GM19324 (cell line): ENCODE results near the gene GAS6.

Experiments used
- ATAC-seq: cut with Tn5 transposase; IDR thresholded peaks from one replicate; pipeline ENCODE4 v1.9.1; 2021; ENCODE audit warnings: mild to moderate bottlenecking, moderate library complexity; ENCODE audit not compliant: unreplicated experiment, low FRiP score

GAS6 gene

DNA sequence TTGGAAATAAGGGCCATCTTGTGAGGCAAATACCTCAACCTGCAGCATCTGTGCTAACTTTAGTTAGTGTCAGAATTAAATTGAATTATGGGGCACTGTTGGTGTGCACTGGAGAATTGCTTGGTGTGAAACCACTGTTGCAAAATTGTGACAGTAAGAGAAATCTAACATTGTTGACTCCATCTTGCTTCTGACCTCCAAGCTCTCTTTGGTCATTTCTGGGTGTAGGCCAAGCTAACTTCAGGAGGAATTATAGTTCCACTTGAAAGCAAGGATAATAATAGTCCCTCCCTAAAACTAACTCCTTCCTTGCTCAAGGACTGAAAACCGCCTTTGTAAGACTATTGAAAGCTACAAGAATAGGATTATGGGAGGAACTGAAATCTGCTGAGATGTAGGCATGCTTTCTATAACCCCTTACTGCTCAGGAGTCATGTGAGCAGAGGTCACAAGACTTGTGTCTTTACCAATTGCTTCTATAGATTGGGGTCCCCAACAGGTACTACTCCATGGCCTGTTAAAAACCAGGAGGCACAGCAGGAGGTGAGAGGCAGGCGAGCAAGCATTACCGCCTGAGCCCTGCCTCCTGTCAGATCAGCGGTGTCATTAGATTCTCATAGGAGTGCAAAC, 24.9 kb upstream of the GAS6 start:
- ATAC-seq, result no peak

- no peak for ATAC-seq
Measured at GRCh38 chr13:113887700-113888201, 23.9 kb upstream of the GAS6 start.

DNA sequence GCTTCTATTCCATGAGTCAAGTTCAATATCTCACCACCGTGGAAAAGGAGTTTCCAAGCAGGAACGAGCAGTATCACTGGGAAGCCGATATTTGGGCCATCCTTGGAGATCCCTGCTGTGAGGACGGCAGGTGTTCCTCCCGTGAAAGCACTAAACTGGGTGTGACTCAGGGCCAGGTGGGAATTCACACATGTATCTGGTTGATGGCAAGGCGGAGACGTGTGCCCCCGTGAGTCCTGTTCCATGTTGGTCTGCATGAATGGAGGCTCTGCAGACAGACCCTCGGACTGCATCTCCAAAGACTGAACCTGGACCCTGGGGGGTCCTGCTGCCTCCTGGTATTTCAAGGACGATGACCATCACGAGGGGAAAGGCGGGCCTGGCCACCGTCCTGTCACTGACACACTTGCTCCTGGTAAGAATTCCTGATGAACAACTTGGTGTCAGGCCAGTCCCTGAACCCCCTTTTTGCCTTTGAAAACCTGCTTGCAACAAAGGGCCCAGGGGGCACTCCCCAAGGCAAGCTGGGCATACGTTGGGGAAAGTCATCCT, 22.8 kb upstream of the GAS6 start:
- no peak for ATAC-seq

GRCh38 chr13:113884821-113885220, 20.9 kb upstream of the GAS6 start:
- ATAC-seq, result no peak

DNA sequence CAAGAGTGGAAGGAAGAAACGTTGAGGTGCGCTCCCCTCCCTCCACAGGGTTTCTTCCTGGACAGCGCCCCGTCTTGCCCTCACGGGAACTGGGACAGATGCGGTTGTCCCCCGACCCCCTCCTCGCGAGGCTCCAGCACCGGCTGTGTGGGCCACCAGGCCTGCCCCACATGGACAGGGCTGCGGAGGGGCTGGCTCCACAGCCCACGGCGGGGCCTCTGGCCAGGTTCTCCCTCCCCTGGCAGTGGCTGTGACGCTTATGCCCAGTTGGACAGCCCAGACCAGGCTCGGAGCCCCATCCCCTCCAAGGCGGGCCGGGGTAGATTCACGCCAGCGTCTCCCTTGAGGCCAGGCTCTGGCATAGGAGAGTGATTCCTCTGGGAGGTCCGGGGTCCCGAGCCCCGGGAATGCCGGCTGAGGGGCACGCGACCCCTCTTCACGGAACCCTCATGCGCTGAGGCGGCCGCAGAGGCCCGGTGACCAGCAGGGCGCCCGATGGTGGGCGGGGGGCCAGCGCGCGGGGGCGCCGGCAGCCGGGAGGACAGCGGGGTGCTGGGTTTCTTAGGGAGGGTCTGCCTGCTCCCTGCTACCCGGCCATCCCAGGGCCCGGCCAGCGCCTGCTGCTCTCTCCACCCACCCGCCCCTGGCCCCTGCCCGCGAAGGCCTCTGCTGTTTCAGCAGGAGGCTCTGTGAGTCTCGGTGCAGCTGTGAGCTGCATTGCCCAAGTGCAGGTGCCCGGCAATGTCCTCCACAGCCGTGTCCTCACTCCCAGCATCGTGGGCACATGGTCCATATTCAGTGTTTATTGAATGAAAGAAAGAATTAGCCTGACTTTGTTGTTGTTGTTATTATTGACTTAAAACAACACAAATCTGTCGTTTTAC, 20.3 kb upstream of the GAS6 start:
- ATAC-seq, result no peak

DNA sequence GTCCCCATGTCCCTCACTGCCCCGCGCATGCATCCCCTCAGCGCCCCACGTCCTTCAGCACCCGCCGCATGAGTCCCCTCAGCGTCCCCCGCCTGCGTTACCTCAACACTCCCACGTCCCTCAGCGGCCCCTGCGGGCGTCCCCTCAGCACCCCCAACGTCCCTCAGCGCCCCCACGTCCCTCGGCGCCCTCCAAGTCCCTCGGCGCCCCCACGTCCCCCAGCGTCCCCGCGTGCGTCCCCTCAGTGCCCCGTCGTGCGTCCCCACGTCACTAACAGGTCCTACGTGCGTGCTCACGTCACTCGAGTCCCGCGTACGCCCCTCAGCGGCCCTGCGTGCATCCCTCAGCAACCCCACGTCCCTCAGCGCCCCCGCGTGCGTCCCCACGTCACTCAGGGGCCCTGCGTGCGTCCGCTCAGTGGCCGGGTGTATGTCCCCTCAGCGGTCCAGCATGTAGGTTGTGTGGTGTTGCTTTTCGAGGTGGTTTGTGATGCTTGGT, 19.5 kb upstream of the GAS6 start:
- no peak for ATAC-seq

GRCh38 chr13:113882716-113883115, 18.8 kb upstream of the GAS6 start:
- ATAC-seq, result no peak

DNA sequence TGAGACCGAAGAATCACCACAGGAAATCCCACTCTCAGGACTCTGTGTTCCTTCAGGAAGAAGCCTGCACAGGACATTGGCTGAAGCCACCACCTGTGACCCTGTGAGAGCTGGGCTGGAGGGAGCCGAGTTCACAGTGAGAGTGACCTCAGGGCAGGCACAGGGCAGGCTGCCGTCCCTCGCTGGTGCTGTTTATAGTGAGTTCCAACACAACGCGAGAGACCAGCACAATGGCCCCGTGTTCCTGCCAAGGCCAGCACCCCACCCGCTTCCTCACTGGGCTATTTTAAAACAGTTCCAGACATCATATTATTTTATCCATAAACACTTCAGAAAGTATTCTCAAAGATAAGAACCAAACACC, 18.4 kb upstream of the GAS6 start:
- ATAC-seq, result no peak

DNA sequence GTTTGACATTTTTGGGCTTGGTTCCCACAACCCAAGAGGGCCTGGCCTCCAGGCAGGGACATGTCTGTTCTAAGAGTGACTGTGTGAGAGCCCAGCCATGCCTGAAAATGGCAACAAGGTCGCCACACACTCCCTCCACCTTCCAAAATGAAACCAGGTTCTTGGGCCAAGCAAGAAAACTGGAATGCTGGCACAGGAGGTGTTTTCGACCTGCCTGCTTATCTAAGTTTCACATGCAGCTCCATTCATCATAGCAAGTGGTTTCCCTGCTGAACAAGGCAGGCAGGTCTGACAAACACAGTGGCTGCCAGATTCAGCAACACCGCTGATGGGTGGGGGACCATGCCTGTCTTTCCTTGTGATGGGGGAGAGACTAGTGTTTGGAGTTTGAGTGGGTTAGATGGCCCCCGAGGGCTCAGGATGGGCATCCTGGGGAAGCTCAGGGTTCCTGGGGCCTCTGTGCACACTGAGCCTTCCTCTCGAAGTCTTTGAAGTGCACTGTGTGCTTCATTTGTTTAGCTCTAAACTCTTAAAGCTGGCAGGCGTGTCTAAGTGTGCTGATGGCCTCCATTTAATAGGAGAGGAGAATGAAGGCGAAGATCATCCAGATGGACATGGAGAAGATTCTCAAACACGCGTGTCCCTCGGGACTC, 17.9 kb upstream of the GAS6 start:
- no peak for ATAC-seq

- no peak for ATAC-seq
Measured at GRCh38 chr13:113880651-113881611, 17.1 kb upstream of the GAS6 start.

- ATAC-seq, result no peak
Measured at GRCh38 chr13:113879494-113880360, 15.9 kb upstream of the GAS6 start.

- ATAC-seq, result no peak
Measured at GRCh38 chr13:113879017-113879416, 15.1 kb upstream of the GAS6 start.

GRCh38 chr13:113877149-113877990, 13.5 kb upstream of the GAS6 start:
- no peak for ATAC-seq

- no peak for ATAC-seq
Measured at GRCh38 chr13:113876346-113877148, 12.7 kb upstream of the GAS6 start.

DNA sequence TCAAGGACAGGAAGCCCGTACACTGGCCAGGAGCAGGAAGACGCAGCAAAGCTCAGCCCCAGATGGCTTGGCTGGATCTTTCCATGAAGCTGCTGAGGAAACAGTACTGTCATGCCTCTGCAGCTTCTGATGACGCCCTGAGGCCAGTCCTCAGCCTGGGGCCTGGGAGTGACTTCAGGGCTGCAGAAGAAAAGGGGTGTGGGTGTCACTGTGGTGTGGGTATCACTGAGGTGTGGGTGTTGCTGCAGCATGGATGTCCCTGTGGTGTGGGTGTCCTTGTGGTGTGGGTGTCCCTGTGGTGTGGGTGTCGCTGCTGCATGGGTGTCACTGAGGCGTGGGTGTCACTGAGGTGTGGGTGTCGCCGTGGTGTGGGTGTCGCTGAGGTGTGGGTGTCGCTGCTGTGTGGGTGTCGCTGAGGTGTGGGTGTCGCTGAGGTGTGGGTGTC, 12.0 kb upstream of the GAS6 start:
- no peak for ATAC-seq

- no peak for ATAC-seq
Measured at GRCh38 chr13:113875429-113875815, 11.5 kb upstream of the GAS6 start.
